ENCODE measurements around the gene FYN. TPM values are rescaled to one million over a fixed set of nuclear protein-coding genes. Genes with fewer than 3 reads are reported as not detected.

The FYN gene
- total and polyA plus RNA-seq, 2 experiments from 2014 or later: 95.7 to 104 TPM

GRCh38 chr6:111759836-111760785 is 113.1 kb downstream of the FYN start:
- peaks cover 45% of the 10 kb centered on the region for H3K4me1 ChIP-seq (ENCODE audit: low read depth)
- H3K9me3 ChIP-seq (ENCODE audit: low read depth): no peaks in the 10 kb centered on the region
- DNase-seq (ENCODE audit: low read depth in 1 of 2, low spot score in 1 of 2): peak in 1 of 2 donors; percentile 94
- no peak overlapping the region for H3K27ac ChIP-seq
- TF ChIP-seq CTCF (IDR thresholded peaks at IDR 0.05; ENCODE audit: low read depth, low read length): no peak
- no peak overlapping the region for H3K4me3 ChIP-seq
- H3K27me3 ChIP-seq: no peaks in the 10 kb centered on the region
- H3K36me3 ChIP-seq: no peaks in the 10 kb centered on the region

GRCh38 chr6:111759331-111759835 is 113.9 kb downstream of the FYN start:
- Histone ChIP-seq H3K36me3 (no peaks in the 10 kb centered on the region), H3K4me3 (no peak overlapping the region), H3K27ac (no peak overlapping the region), H3K4me1 (ENCODE audit: low read depth) (peaks cover 39% of the 10 kb centered on the region), H3K9me3 (ENCODE audit: low read depth) (no peaks in the 10 kb centered on the region), H3K27me3 (no peaks in the 10 kb centered on the region)
- no peak for DNase-seq (ENCODE audit: low read depth in 1 of 2, low spot score in 1 of 2)
- no peak for TF ChIP-seq CTCF (IDR thresholded peaks at IDR 0.05; ENCODE audit: low read depth, low read length)

- H3K27me3 ChIP-seq: no peaks in the 10 kb centered on the region
- H3K9me3 ChIP-seq (ENCODE audit: low read depth): no peaks in the 10 kb centered on the region
- no peak overlapping the region for H3K27ac ChIP-seq
- no peak for DNase-seq (ENCODE audit: low read depth in 1 of 2, low spot score in 1 of 2)
- H3K36me3 ChIP-seq: no peaks in the 10 kb centered on the region
- H3K4me1 ChIP-seq (ENCODE audit: low read depth): peaks cover 34% of the 10 kb centered on the region
- no peak for TF ChIP-seq CTCF (IDR thresholded peaks at IDR 0.05; ENCODE audit: low read depth, low read length)
- no peak overlapping the region for H3K4me3 ChIP-seq
Observed at GRCh38 chr6:111758608-111759329, 114.5 kb downstream of the FYN start.

GRCh38 chr6:111757342-111757741 is 115.9 kb downstream of the FYN start:
- TF ChIP-seq CTCF (IDR thresholded peaks at IDR 0.05; ENCODE audit: low read depth, low read length): no peak
- peak in 1 of 2 donors; percentile 48 for DNase-seq (ENCODE audit: low read depth in 1 of 2, low spot score in 1 of 2)
- H3K4me1 ChIP-seq (ENCODE audit: low read depth): peaks cover 22% of the 10 kb centered on the region
- no peaks in the 10 kb centered on the region for H3K9me3 ChIP-seq (ENCODE audit: low read depth)
- H3K4me3 ChIP-seq: no peak overlapping the region
- H3K27me3 ChIP-seq: no peaks in the 10 kb centered on the region
- no peaks in the 10 kb centered on the region for H3K36me3 ChIP-seq
- H3K27ac ChIP-seq: no peak overlapping the region

GRCh38 chr6:111754423-111754822 is 118.8 kb downstream of the FYN start:
- H3K4me1 ChIP-seq (ENCODE audit: low read depth): no peaks in the 10 kb centered on the region
- no peak for DNase-seq (ENCODE audit: low read depth in 1 of 2, low spot score in 1 of 2)
- no peaks in the 10 kb centered on the region for H3K27me3 ChIP-seq
- H3K27ac ChIP-seq: no peak overlapping the region
- no peaks in the 10 kb centered on the region for H3K9me3 ChIP-seq (ENCODE audit: low read depth)
- no peak for TF ChIP-seq CTCF (IDR thresholded peaks at IDR 0.05; ENCODE audit: low read depth, low read length)
- no peak overlapping the region for H3K4me3 ChIP-seq
- no peaks in the 10 kb centered on the region for H3K36me3 ChIP-seq

All from cardiac muscle cell (in vitro differentiated cells and primary cell).